ENCODE measurements around the gene AGAP5.
"Not testable (repeated sequence)": the region's sequence is repeated elsewhere in the genome, so short reads cannot be mapped to it uniquely, and the experiment has no call there.

DNA sequence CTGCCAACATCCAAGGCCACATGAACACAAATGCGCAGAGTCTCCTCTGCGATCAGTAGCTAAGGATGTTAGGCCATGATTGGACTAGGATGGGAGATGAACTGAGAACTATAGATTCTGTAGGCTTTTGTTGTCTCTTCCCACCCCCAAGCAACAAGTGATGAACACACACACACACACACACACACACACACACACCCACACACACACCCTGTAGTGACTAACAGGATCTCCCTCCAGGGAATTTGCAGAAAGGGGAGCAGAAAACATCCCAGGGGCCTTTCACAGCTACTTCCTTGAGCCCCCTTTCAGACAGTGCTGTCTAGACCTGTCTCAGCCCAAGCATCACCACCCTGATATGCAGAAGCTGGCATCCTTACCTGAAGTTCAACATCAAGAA is 8.6 kb upstream of the AGAP5 start:
- not testable (repeated sequence) for TF ChIP-seq EZH2 (IDR thresholded peaks at IDR 0.05; ENCODE audit: low read length, missing control alignments)
- TF ChIP-seq, protein P1, sequence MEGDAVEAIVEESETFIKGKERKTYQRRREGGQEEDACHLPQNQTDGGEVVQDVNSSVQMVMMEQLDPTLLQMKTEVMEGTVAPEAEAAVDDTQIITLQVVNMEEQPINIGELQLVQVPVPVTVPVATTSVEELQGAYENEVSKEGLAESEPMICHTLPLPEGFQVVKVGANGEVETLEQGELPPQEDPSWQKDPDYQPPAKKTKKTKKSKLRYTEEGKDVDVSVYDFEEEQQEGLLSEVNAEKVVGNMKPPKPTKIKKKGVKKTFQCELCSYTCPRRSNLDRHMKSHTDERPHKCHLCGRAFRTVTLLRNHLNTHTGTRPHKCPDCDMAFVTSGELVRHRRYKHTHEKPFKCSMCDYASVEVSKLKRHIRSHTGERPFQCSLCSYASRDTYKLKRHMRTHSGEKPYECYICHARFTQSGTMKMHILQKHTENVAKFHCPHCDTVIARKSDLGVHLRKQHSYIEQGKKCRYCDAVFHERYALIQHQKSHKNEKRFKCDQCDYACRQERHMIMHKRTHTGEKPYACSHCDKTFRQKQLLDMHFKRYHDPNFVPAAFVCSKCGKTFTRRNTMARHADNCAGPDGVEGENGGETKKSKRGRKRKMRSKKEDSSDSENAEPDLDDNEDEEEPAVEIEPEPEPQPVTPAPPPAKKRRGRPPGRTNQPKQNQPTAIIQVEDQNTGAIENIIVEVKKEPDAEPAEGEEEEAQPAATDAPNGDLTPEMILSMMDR (conservative IDR thresholded peaks at IDR 0.05 in 1 of 2, IDR thresholded peaks at IDR 0.05 in 1 of 2; ENCODE audit: low read depth in 1 of 2, low read length in 2 of 2): not testable (repeated sequence)

All from fibroblast of lung (primary cell).